ENCODE data around the gene KLHL15. TPM values are rescaled to one million over a fixed set of nuclear protein-coding genes. Genes with fewer than 3 reads are reported as not detected.

Gene KLHL15
- total and polyA plus RNA-seq, 2 of the 13 experiments (the other 11 are each of a cell fraction or from before 2014, with no cell fraction given) = 2.8 to 5.5 TPM

- TF ChIP-seq SNAPC4 (CRISPR knock-in tag; IDR thresholded peaks at IDR 0.05) (no peak), ZNF333 (CRISPR knock-in tag; IDR thresholded peaks at IDR 0.05; ENCODE audit: borderline replicate concordance) (no peak), TOPORS (CRISPR knock-in tag; IDR thresholded peaks at IDR 0.05) (no peak), NFYB (CRISPR knock-in tag; IDR thresholded peaks at IDR 0.05) (no peak)
These were observed 24.2 kb downstream of the KLHL15 start (continued) for GRCh38 chrX:24002792-24003191.

- Histone ChIP-seq H3K27me3 (ENCODE audit: control insufficient read depth in 1 of 2, insufficient read depth in 2 of 2, low read length in 2 of 2) (no peaks in the 10 kb centered on the region), H3K9me3 (ENCODE audit: low read length) (no peaks in the 10 kb centered on the region), H4K20me1 (ENCODE audit: insufficient read depth, low read length) (no peaks in the 10 kb centered on the region), H3K4me1 (ENCODE audit: insufficient read depth, low read length) (no peaks in the 10 kb centered on the region), H3K27ac (ENCODE audit: extremely low read length, insufficient read depth, low read length) (no peak overlapping the region), H3K9ac (ENCODE audit: insufficient read depth, low read depth, low read length) (no peak overlapping the region), H3K4me2 (ENCODE audit: low read depth, low read length) (no peak overlapping the region), H2AFZ (ENCODE audit: low read length) (no peak overlapping the region), H3K79me2 (ENCODE audit: insufficient read depth, low read length) (no peaks in the 10 kb centered on the region), H3K36me3 (replicated peaks in 1 of 2; ENCODE audit: control insufficient read depth in 1 of 2, insufficient read depth in 2 of 2, low read length in 2 of 2) (peaks cover 0 to 9% of the 10 kb centered on the region in 2 experiments; a peak in 2 of 5 replicates), H3K4me3 (replicated peaks in 1 of 3; ENCODE audit: insufficient read depth in 1 of 3, low read depth in 2 of 3, low read length in 3 of 3) (no peak overlapping the region)
- no peak for FAIRE-seq
- no TSS peak for BruUV-seq (replicated peaks)
- ATAC-seq = no peak
- in situ Hi-C loops (cut with HindIII; ENCODE audit: extremely low pct_ligation_motif_present, low pct_unique_long_range_greater_than_20kb) = no loop called here
- intact Hi-C loops (cut with micrococcal nuclease; ENCODE audit: unreplicated experiment) = no loop called here
- POLR2A ChIA-PET = no interaction called here
- TF ChIP-seq PBX3 (CRISPR knock-in tag; IDR thresholded peaks at IDR 0.05; ENCODE audit: borderline replicate concordance) = no peak
- no peak for TF ChIP-seq ZSCAN20 (CRISPR knock-in tag; IDR thresholded peaks at IDR 0.05; ENCODE audit: borderline replicate concordance)
- no peak for TF ChIP-seq MXD3 (CRISPR knock-in tag; IDR thresholded peaks at IDR 0.05)
- no peak for TF ChIP-seq PBX2 (CRISPR knock-in tag; IDR thresholded peaks at IDR 0.05)
- no peak for TF ChIP-seq ZNF225 (CRISPR knock-in tag; IDR thresholded peaks at IDR 0.05)
- no peak for TF ChIP-seq NFYB (CRISPR knock-in tag; IDR thresholded peaks at IDR 0.05)
- no peak for TF ChIP-seq ZNF549 (CRISPR knock-in tag; IDR thresholded peaks at IDR 0.05)
- no peak for TF ChIP-seq ZNF276 (CRISPR knock-in tag; IDR thresholded peaks at IDR 0.05; ENCODE audit: low read depth)
- no peak for TF ChIP-seq GZF1 (CRISPR knock-in tag; IDR thresholded peaks at IDR 0.05)
- TF ChIP-seq ELF1 (CRISPR knock-in tag; IDR thresholded peaks at IDR 0.05) = no peak
- no peak for TF ChIP-seq ZKSCAN8 (CRISPR knock-in tag; IDR thresholded peaks at IDR 0.05; ENCODE audit: borderline replicate concordance)
- no peak for DNase-seq (ENCODE audit: low spot score)
- CTCF ChIA-PET (ENCODE audit: low intra/inter-chr PET ratio, low total read pairs) = no interaction called here
- 92% methylated on average over 1 of the region's 1 CpG for WGBS (ENCODE audit: low lambda C conversion rate)
These were observed 24.8 kb downstream of the KLHL15 start for GRCh38 chrX:24002167-24002566.

All from HepG2 (cell line).